ENCODE measurements around the gene USP40. TPM values are rescaled to one million over a fixed set of nuclear protein-coding genes. Genes with fewer than 3 reads are reported as not detected.

The USP40 gene
- total RNA-seq, 2 experiments from 2014 or later, result 11.5 to 13.9 TPM

DNA sequence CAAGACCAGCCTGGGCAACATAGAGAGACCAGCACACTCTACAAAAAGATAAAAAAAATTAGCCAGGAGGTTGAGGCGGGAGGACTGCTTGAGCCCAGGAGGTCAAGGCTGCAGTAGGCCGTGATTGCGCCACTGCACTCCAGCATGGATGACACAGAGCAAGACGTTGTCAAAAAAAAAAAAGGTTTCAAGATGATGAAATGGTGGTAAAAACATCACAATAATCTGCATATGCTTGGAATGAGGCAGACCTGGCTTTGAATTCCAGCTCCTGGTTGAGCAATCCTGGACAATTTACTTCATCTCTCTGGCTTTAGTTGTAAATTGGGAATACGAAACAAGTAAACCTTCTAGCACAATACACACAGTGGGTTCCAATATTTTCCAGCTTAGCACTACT is 24.1 kb downstream of the USP40 start:
- Mint-ChIP-seq H3K9me3 (no peaks in the 10 kb centered on the region), H3K4me3 (no peak overlapping the region), H3K27me3 (no peaks in the 10 kb centered on the region), H3K27ac (no peak overlapping the region), H3K4me1 (peaks cover 9% of the 10 kb centered on the region), H3K36me3 (peaks cover 14% of the 10 kb centered on the region)
- POLR2A ChIA-PET, result interaction anchor here (0.6 kb wide), 1 partner anchor 244 kb away, joined by 3 read pairs; no protein-coding TSS in a partner anchor
- DNase-seq, result no peak
- ATAC-seq (ENCODE audit: low read depth), result no peak

DNA sequence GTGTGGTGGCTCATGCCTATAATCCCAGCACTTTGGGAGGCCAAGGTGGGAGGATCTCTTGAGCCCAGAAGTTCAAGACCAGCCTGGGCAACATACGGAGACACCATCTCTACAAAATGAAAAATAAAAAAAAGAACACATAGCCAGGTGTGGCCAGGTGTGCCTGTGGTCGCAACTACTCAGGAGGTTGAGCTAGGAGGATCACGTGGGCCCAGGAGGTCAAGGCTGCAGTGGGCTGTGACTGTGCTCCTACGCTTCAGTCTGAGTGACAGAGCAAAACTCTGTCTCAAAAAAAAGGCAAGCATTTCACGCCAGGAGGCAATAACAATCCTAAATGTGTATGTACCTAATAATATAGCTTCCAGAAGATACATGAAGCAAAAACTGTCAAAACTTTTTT is 27.8 kb downstream of the USP40 start:
- POLR2A ChIA-PET, result no interaction called here
- H3K27me3 Mint-ChIP-seq, result no peaks in the 10 kb centered on the region
- no peak overlapping the region for H3K4me3 Mint-ChIP-seq
- ATAC-seq (ENCODE audit: low read depth) (no peak), DNase-seq (no peak)
- H3K9me3 Mint-ChIP-seq, result no peaks in the 10 kb centered on the region
- no peaks in the 10 kb centered on the region for H3K4me1 Mint-ChIP-seq
- peaks cover 7% of the 10 kb centered on the region for H3K36me3 Mint-ChIP-seq
- H3K27ac Mint-ChIP-seq, result no peak overlapping the region

DNA sequence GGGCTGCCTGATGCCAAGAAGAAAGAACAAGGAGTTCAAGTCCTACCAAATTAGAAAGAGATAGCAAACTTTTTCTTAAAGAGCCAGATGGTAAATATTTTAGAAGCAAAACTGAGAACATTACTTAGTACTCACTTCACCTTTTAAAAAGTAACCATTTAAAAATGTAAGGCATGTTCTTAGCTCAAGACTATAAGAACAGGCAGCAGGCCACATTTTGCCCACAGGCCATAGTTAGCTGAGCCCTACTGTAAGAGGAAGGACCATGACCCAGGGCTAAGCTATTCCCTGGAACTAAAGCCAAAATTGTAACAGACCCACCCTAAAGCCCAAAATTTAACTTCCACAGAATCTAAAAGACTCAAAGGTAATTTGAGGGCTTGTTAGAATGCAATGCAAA is 31.3 kb downstream of the USP40 start:
- Mint-ChIP-seq H3K4me3 (no peak overlapping the region), H3K36me3 (peaks cover 1% of the 10 kb centered on the region), H3K27ac (no peak overlapping the region), H3K9me3 (no peaks in the 10 kb centered on the region), H3K27me3 (no peaks in the 10 kb centered on the region), H3K4me1 (no peaks in the 10 kb centered on the region)
- ATAC-seq (ENCODE audit: low read depth), result no peak
- POLR2A ChIA-PET, result no interaction called here
- no peak for DNase-seq

DNA sequence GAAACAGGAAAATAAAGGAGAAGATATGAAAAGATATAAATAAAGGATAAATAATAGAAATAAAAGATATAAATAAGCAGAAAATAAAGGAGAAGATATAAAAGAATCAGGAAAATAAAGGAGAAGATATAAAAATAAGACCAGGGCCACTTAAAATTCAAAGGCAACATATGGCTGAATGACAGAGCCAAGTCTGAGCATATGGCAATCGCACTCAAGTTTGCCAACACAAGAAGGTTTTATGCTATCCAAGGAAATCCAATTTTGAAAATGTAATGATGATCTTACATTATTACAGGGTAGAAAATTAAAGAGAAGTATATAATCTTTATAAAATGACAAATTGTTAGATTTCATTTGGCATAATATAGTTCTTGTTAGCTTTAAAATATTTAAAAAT is 33.6 kb downstream of the USP40 start:
- POLR2A ChIA-PET, result no interaction called here
- no peak overlapping the region for H3K4me3 Mint-ChIP-seq
- H3K36me3 Mint-ChIP-seq, result peaks cover 7% of the 10 kb centered on the region
- DNase-seq, result no peak
- H3K27ac Mint-ChIP-seq, result no peak overlapping the region
- H3K9me3 Mint-ChIP-seq, result no peaks in the 10 kb centered on the region
- no peaks in the 10 kb centered on the region for H3K27me3 Mint-ChIP-seq
- no peaks in the 10 kb centered on the region for H3K4me1 Mint-ChIP-seq
- no peak for ATAC-seq (ENCODE audit: low read depth)

DNA sequence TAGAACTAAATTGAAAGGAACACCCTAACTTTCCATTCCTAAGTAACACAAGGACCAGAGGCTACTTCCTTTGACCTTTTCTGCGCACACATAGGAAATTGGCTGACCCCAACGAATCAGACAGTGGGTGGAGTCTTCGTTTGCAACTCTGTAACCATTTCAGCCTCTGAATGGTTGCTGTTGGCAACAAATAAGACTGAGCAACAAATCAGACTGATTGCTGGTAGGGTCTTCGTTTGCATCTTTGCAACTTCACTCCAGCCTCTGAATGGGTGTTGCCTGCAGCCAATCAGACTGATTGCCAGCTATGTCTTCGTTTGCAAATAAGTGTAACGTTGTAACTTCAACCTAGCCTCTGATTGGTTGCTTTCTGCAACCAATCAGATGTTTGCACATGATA is 34.6 kb downstream of the USP40 start:
- no peaks in the 10 kb centered on the region for H3K4me1 Mint-ChIP-seq
- no peaks in the 10 kb centered on the region for H3K9me3 Mint-ChIP-seq
- POLR2A ChIA-PET, result no interaction called here
- peaks cover 5% of the 10 kb centered on the region for H3K36me3 Mint-ChIP-seq
- H3K27ac Mint-ChIP-seq, result no peak overlapping the region
- H3K27me3 Mint-ChIP-seq, result no peaks in the 10 kb centered on the region
- H3K4me3 Mint-ChIP-seq, result no peak overlapping the region
- DNase-seq (no peak), ATAC-seq (ENCODE audit: low read depth) (no peak)

DNA sequence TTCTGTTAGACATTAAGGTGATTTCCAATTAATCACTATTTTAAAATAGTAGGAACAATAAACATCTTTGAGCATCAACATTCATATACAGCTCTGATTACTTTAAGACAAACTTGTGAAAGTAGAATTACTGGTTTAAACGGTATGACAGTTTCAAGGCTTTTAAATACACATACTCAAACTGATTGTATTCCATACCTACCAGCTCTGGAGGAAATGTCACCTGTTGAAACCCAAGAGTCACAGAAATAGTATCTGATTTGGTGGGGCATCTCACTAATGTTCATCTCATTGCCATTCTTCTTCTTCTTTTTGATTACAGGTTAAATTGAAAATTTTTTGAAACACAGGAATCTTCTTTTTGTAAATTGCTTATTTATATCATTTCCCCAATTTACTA is 36.2 kb downstream of the USP40 start:
- POLR2A ChIA-PET, result no interaction called here
- Mint-ChIP-seq H3K27me3 (no peaks in the 10 kb centered on the region), H3K4me3 (no peak overlapping the region), H3K27ac (no peak overlapping the region), H3K9me3 (no peaks in the 10 kb centered on the region), H3K36me3 (peaks cover 8% of the 10 kb centered on the region), H3K4me1 (no peaks in the 10 kb centered on the region)
- DNase-seq (no peak), ATAC-seq (ENCODE audit: low read depth) (no peak)

DNA sequence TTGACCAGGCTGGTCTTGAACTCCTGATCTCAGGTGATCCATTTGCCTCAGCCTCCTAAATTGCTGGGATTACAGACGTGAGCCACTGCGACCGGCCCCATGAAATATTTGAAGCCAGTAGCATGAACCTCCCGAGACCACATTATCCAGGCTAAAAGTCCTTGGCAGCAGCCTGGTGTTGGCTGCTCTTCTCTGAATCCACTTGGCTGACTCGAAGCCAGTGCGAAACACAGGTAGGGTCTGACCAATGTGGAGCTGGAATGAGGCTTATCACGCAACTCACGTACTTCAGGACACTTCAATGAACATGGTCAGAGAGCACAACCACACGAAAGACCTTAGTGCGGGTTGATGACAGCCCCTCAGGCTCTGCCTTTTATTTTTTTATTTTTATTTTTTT is 38.4 kb downstream of the USP40 start:
- H3K27ac Mint-ChIP-seq, result no peak overlapping the region
- H3K4me3 Mint-ChIP-seq, result no peak overlapping the region
- no peaks in the 10 kb centered on the region for H3K4me1 Mint-ChIP-seq
- peaks cover 8% of the 10 kb centered on the region for H3K36me3 Mint-ChIP-seq
- POLR2A ChIA-PET, result no interaction called here
- H3K9me3 Mint-ChIP-seq, result no peaks in the 10 kb centered on the region
- no peak for DNase-seq
- no peaks in the 10 kb centered on the region for H3K27me3 Mint-ChIP-seq
- ATAC-seq (ENCODE audit: low read depth), result no peak

DNA sequence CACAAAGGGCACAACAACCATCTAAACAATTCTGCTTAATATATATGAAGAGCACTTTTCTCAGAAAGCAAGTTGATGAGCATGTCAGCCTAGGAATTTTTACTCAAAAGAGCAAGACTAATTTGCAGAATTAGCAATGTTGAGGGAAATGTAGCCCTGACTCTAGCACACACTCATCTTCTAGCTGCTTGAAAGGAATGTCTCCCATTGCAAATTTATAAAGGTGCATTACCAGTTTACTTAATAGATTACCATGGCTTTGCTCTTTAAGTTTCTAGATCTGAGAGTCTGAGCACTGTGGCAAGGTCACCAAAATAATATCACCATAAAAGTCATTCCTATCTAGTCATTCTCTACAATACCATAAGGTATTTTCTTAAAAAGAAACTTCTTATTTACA is 40.8 kb downstream of the USP40 start:
- POLR2A ChIA-PET, result no interaction called here
- H3K4me3 Mint-ChIP-seq, result no peak overlapping the region
- no peaks in the 10 kb centered on the region for H3K27me3 Mint-ChIP-seq
- H3K9me3 Mint-ChIP-seq, result no peaks in the 10 kb centered on the region
- DNase-seq (no peak), ATAC-seq (ENCODE audit: low read depth) (no peak)
- no peak overlapping the region for H3K27ac Mint-ChIP-seq
- no peaks in the 10 kb centered on the region for H3K4me1 Mint-ChIP-seq
- peaks cover 10% of the 10 kb centered on the region for H3K36me3 Mint-ChIP-seq

DNA sequence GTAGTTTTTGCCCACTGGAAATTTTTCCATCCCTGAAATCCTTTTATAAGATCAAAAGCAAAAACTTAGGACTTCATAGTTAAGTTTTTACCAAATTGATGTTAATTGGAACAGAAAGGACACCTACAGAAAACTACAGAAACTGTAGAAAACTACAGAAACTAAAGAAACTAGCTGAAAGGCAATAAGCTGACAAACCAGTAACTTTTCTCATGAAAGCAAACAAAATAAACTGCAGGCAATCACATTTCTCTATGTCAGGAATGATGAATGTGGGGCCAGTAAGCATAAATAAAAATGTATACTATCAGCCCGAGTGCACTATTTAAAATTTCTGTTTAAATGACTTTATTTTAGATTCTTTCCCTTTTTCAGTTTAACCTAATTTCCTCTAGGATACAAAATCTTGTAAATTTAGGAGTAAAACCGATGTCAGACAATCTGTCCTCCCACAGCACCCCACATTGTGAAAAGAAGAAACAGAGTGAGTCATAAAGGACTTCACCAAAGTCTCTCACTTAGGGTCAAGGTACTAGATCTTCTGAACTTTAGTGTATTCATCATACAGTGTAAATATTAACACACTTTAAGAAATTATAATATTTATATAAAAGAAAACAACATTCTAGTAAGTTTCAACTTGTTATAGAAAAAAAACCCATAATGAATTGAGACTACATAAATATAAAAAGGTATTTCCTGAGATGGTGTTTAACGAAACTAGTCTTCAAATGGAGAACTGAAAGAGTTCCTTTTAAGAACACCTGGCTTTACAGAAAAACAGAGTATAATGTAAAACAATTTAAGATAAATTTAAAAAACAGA is 46.6 kb downstream of the USP40 start:
- DNase-seq, result no peak
- Mint-ChIP-seq H3K27ac (no peak overlapping the region), H3K36me3 (peaks cover 8% of the 10 kb centered on the region), H3K27me3 (no peaks in the 10 kb centered on the region), H3K4me3 (no peak overlapping the region), H3K9me3 (no peaks in the 10 kb centered on the region), H3K4me1 (no peaks in the 10 kb centered on the region)
- POLR2A ChIA-PET, result no interaction called here
- no peak for ATAC-seq (ENCODE audit: low read depth)

DNA sequence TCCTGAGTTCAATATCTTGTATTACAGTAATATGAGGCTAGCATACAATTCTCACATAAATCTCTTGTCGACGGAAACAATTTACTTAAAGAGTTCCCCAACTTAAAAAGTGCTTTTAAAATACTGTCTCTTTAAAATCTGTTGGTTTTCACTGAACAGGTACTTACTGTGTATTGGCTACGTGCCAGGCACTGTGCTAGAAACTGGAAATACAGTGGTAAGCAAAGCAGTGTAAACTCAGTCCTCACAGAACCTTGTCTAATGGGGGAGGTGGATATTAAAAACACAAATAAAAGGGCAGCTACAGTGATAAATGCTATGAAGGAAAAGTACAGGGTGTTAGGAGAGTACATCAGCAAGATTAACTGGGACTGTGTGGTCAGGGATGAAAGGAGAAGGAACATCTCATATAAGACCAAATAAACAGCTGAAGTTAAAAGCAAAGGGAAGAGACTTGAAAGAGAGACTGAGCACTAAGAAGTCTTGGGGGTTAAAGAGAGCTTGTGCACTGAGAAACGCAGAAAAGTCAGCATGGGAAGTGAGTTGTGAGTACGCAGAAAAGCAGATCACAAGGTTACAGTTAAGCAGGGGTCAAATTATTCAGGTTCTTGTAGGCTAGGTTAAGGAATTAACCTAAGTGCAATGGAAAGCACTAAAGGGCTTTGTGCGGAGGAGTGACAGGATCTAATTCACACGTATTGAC is 52.5 kb downstream of the USP40 start:
- H3K27me3 Mint-ChIP-seq, result no peaks in the 10 kb centered on the region
- peaks cover 7% of the 10 kb centered on the region for H3K36me3 Mint-ChIP-seq
- H3K4me1 Mint-ChIP-seq, result peaks cover 2% of the 10 kb centered on the region
- no peak overlapping the region for H3K4me3 Mint-ChIP-seq
- H3K27ac Mint-ChIP-seq, result no peak overlapping the region
- POLR2A ChIA-PET, result no interaction called here
- DNase-seq, result no peak
- no peaks in the 10 kb centered on the region for H3K9me3 Mint-ChIP-seq
- ATAC-seq (ENCODE audit: low read depth), result no peak

DNA sequence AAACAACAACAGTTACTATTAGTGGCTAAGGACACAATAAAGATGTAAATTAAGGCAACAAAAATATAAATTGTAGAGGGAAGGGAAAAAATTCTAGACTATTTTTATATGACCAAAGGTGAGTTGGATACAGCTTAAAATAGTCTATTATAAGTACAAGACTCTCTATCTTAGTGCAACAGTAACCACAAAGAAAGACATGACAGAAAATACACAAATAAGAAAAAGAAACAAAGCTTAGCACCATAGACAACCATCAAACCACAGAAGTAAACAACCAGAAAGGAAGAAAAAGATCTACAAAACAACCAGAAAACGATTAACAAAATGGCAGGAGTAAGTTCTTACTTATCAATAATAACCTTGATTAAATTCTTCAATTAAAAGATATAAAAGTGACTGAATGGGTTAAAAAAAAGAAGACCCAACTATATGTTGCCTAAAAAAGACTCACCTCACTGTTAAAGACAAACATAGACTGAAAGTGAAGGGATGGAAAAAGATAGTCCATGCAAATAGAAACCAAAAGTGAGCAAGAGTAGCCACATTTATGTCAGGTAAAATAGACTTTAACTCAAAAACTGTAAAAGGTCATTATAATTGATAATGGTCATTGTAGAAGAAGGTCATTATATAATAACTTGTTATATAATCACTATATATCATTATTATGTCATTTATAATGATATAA is 62.5 kb downstream of the USP40 start:
- Mint-ChIP-seq H3K36me3 (peaks cover 41% of the 10 kb centered on the region), H3K27ac (no peak overlapping the region), H3K4me1 (peaks cover 15% of the 10 kb centered on the region), H3K4me3 (no peak overlapping the region), H3K27me3 (no peaks in the 10 kb centered on the region), H3K9me3 (peaks cover 25% of the 10 kb centered on the region)
- DNase-seq (no peak), ATAC-seq (ENCODE audit: low read depth) (no peak)
- POLR2A ChIA-PET, result no interaction called here

DNA sequence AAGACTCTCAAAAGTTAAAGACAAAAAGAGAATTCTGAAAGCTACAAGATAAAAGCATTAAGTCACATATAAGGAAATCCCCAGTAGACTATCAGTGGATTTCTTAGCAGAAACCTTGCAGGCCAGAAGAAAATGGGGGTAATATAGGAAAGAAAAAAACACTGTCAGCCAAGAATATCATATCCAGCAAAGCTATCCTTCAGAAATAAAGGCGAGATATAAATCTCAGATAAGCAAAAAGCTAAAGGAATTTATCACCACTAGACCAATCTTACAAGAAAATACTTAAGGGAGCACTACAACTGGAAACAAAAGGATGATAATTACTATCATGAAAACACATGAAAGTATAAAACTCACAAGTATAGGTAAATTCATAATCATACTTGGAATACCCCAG is 63.1 kb downstream of the USP40 start:
- DNase-seq (no peak), ATAC-seq (ENCODE audit: low read depth) (no peak)
- POLR2A ChIA-PET, result no interaction called here
- Mint-ChIP-seq H3K9me3 (peaks cover 25% of the 10 kb centered on the region), H3K36me3 (peaks cover 42% of the 10 kb centered on the region), H3K4me1 (peaks cover 15% of the 10 kb centered on the region), H3K4me3 (no peak overlapping the region), H3K27me3 (no peaks in the 10 kb centered on the region), H3K27ac (no peak overlapping the region)

DNA sequence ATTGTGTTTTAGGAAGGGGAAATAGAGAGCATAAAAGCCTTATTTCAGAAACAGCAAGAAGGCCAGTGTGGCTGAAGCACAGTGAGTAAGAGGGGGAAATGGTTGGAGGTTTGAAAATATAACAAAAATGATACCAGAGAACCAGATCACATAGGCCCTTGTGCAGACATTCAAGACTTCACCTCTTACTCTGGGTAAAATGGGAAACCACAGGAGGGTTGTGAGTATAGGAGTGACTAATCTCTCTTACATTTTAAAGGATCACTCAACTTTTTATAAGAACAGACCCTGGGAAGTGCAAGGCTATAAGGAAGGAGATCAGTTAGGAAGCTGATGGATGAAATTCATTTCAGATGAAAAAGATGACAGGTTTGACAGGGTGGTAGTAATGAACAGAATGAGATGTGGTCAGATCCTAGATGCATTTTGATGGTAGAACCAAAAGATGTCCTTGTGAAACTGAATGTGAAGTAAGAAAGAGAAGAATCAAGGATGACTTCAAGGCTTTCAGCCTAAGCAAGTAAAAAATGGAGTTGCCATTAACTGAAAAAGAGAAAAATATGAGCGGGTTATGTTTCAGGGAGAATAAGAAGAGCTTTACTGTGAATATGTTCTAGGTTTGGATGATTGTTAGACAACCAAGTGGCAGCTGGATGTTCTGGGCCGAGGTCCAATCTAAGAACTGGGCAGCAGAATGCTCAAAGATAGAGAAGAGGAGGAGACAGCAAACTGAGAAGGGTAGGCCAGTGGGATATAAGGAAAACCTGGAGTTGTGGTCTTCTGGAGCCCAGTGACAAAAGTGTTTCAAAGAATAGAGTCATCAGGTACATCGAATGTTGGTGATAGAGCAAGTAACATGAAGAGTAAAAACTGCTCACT is 65.1 kb downstream of the USP40 start:
- ATAC-seq (ENCODE audit: low read depth), result peak; percentile 88
- H3K4me3 Mint-ChIP-seq, result no peak overlapping the region
- POLR2A ChIA-PET, result no interaction called here

More for the DNA sequence above, 65.1 kb downstream of the USP40 start:
- H3K27ac Mint-ChIP-seq, result no peak overlapping the region
- no peak for DNase-seq
- H3K4me1 Mint-ChIP-seq, result peaks cover 27% of the 10 kb centered on the region
- no peaks in the 10 kb centered on the region for H3K27me3 Mint-ChIP-seq
- peaks cover 48% of the 10 kb centered on the region for H3K36me3 Mint-ChIP-seq
- H3K9me3 Mint-ChIP-seq, result peaks cover 25% of the 10 kb centered on the region
